SU-DHL-6 (cell line): ENCODE measurements around the gene MEDAG.

ENCODE experiments used
- H2AFZ ChIP-seq: fragments of 200-600 bp; sonication (generic); 2 replicates; pipeline ENCODE4 v1.6.1; 2014; ENCODE audit warnings: low read depth, mild to moderate bottlenecking, moderate library complexity, mixed read lengths, antibody characterized with exemption, low read length; ENCODE audit not compliant: severe bottlenecking
- H3F3A ChIP-seq: fragments of 200-600 bp; shearing (Covaris generic); 2 replicates; pipeline ENCODE4 v1.6.0; 2016; ENCODE audit warnings: antibody characterized with exemption, mild to moderate bottlenecking; ENCODE audit not compliant: insufficient read depth
- H3K27ac ChIP-seq: fragments of 200-600 bp; sonication (generic); 2 replicates; pipeline ENCODE4 v1.5.1; 2016; ENCODE audit warnings: low read depth, mild to moderate bottlenecking, low read length, moderate library complexity, mixed read lengths
- H3K27me3 ChIP-seq: fragments of 200-600 bp; sonication (generic), shearing (Covaris generic); 2 replicates; pipeline ENCODE4 v1.6.0; 2014; ENCODE audit warnings: mild to moderate bottlenecking, low read length
- H3K36me3 ChIP-seq: fragments of 200-600 bp; sonication (generic); 2 replicates; pipeline ENCODE4 v1.6.1; 2014; ENCODE audit warnings: mild to moderate bottlenecking, low read length, mixed read lengths
- H3K4me2 ChIP-seq: fragments of 300-600, 200-600 bp; shearing (Covaris generic), sonication (generic); 2 replicates; pipeline ENCODE4 v1.6.0; 2014; ENCODE audit warnings: low read length, low read depth, mild to moderate bottlenecking; ENCODE audit not compliant: poor library complexity, severe bottlenecking
- H3K4me3 ChIP-seq: fragments of 200-600 bp; sonication (generic); 2 replicates; pipeline ENCODE4 v1.5.1; 2014; ENCODE audit warnings: antibody characterized with exemption, low read length, mild to moderate bottlenecking, mixed read lengths; ENCODE audit not compliant: insufficient read depth, poor library complexity, severe bottlenecking
- H3K79me2 ChIP-seq: fragments of 200-600 bp; sonication (generic); 2 replicates; pipeline ENCODE4 v1.6.1; 2014; ENCODE audit warnings: mild to moderate bottlenecking, low read length, moderate library complexity; ENCODE audit not compliant: insufficient read depth
- H3K9ac ChIP-seq: fragments of 200-600 bp; sonication (generic); 2 replicates; pipeline ENCODE4 v1.7.0; 2014; ENCODE audit warnings: mild to moderate bottlenecking, low read length
- H3K9me2 ChIP-seq: fragments of 200-600 bp; sonication (generic); replicated peaks from 2 replicates; pipeline ENCODE4 v1.6.1; 2014; ENCODE audit warnings: low read length; ENCODE audit not compliant: insufficient read depth
- H3K9me3 ChIP-seq: fragments of 200-600 bp; sonication (generic); 2 replicates; pipeline ENCODE4 v1.6.1; 2014; ENCODE audit warnings: low read length, mixed read lengths; ENCODE audit not compliant: insufficient read depth
- H4K20me1 ChIP-seq: fragments of 200-600 bp; sonication (generic); 2 replicates; pipeline ENCODE4 v1.6.1; 2014; ENCODE audit warnings: low read depth, mild to moderate bottlenecking, antibody characterized with exemption, low read length, moderate library complexity, mixed read lengths
- EZH2phosphoT487 ChIP-seq: fragments of 200-600 bp; sonication (generic), shearing (Covaris generic); conservative IDR thresholded peaks from 2 replicates; pipeline ENCODE4 v1.6.1; 2018; ENCODE audit warnings: mild to moderate bottlenecking, antibody characterized with exemption, low read length, moderate library complexity, mixed read lengths
- TF ChIP-seq, protein P1 (sequence below): fragments of 200-600 bp; sonication (generic); IDR thresholded peaks from one replicate; pipeline ENCODE4 v1.5.1; 2017; ENCODE audit warnings: antibody characterized with exemption, mild to moderate bottlenecking, low read length, moderate library complexity; ENCODE audit not compliant: insufficient read depth, poor library complexity, severe bottlenecking

The MEDAG gene

DNA sequence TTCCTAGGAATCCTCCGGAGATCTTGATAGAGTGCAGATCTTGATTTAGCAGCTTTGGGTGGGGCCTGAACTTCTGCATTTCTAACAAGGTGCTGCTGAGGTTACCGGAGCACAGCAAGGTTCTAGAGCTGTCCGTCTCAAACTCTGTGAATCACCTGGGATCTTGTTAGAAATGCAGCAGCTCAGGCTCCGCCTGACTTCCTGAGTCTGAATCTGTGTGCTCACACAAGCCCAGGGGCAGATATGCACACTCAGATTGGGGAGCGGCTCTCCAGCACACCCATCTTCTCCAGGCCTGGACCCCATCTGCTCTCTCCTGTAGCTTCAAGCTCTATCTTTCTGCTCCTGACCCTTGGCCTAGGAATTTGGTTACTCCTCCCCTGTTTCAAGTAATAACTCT lies 22.9 kb downstream of the MEDAG start:
- no peaks in the 10 kb centered on the region for H3K27me3 ChIP-seq
- TF ChIP-seq EZH2phosphoT487 = no peak
- TF ChIP-seq, protein P1, sequence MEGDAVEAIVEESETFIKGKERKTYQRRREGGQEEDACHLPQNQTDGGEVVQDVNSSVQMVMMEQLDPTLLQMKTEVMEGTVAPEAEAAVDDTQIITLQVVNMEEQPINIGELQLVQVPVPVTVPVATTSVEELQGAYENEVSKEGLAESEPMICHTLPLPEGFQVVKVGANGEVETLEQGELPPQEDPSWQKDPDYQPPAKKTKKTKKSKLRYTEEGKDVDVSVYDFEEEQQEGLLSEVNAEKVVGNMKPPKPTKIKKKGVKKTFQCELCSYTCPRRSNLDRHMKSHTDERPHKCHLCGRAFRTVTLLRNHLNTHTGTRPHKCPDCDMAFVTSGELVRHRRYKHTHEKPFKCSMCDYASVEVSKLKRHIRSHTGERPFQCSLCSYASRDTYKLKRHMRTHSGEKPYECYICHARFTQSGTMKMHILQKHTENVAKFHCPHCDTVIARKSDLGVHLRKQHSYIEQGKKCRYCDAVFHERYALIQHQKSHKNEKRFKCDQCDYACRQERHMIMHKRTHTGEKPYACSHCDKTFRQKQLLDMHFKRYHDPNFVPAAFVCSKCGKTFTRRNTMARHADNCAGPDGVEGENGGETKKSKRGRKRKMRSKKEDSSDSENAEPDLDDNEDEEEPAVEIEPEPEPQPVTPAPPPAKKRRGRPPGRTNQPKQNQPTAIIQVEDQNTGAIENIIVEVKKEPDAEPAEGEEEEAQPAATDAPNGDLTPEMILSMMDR = no peak
- no peak overlapping the region for H3K4me2 ChIP-seq
- no peaks in the 10 kb centered on the region for H4K20me1 ChIP-seq
- H3F3A ChIP-seq = no peaks in the 10 kb centered on the region
- no peak overlapping the region for H2AFZ ChIP-seq
- no peaks in the 10 kb centered on the region for H3K9me3 ChIP-seq
- H3K27ac ChIP-seq = no peak overlapping the region
- no peaks in the 10 kb centered on the region for H3K9me2 ChIP-seq
- no peak overlapping the region for H3K9ac ChIP-seq
- H3K4me3 ChIP-seq = no peak overlapping the region
- H3K79me2 ChIP-seq = no peaks in the 10 kb centered on the region
- H3K36me3 ChIP-seq = no peaks in the 10 kb centered on the region

DNA sequence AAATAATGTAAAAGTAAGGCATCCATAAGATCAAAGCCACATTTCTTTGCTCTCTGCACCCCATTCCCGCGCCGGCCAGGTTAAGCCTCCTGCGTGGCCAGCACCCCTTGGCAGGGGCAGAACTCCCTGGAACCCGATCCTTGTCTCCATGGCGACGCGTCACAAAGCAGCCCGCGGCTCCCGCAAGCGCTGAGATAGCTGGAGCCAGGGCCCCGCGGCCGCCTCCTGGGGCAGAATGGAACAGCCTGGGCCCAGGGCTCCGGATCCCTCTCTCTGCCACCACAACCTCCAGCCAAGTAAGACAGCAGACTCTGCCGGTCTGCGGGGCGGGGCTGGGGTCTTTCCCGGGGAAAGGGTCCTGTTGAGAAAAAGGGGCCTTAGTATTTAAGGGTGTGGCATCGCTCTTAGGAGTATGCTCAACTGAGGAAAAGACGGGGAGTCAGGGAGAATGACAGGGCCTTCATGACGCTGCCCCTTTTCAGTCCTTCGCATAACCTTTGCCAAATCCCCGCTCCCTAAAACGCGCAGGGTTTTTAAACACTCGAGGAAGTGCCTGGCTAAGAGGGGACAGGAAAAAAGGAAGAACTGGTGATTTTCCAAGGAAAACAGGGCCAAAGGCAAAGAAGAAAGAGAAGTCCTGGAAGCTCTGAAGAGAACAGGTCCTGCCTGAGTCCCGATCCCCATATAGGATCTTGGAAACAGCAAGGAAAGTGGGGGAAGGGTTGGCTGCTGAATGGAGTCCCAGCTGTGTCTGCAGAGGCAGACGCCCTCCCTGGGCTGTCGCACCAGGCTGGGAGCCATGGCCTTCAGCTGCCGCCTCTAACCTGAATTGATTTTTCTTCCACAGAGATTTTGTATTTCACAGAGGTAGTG lies 26.6 kb downstream of the MEDAG start, which contains the start of gene TEX26:
TEX26 (plus strand) TSS at position 176 of the 873 bp plus-strand sequence; CDS start at position 236, 60 bp downstream.
- H3K9ac ChIP-seq = no peak within 1 kb of the TSS
- H3K4me2 ChIP-seq = no peak within 1 kb of the TSS
- H3K27me3 ChIP-seq = no peaks in the 10 kb centered on the region
- TF ChIP-seq, protein P1 = no peak
- TF ChIP-seq EZH2phosphoT487 = no peak
- H3K9me3 ChIP-seq = no peaks in the 10 kb centered on the region
- H3K9me2 ChIP-seq = no peaks in the 10 kb centered on the region
- no peaks in the 10 kb centered on the region for H4K20me1 ChIP-seq
- no peak within 1 kb of the TSS for H2AFZ ChIP-seq
- H3K79me2 ChIP-seq = no peaks in the 10 kb centered on the region
- no peaks in the 10 kb centered on the region for H3F3A ChIP-seq
- no peaks in the 10 kb centered on the region for H3K36me3 ChIP-seq
- H3K4me3 ChIP-seq = no peak within 1 kb of the TSS
- no peak within 1 kb of the TSS for H3K27ac ChIP-seq

DNA sequence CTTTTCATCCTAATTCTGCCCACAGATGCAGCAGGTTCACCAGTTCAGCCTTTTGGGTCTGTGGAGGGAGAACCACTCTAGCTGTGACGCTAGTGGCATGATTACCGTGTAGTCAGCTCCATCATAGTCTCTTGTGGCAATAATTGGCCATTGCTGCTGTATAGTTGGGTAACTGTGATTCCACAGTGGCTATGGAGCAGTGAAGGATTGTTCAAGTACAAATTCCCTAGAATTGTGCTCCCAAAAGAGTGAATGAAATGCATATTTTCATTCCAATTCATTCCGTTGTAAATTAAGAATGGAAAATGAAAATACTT lies 27.2 kb downstream of the MEDAG start:
- Histone ChIP-seq H3K27ac (no peak overlapping the region), H3K79me2 (no peaks in the 10 kb centered on the region), H3K9ac (no peak overlapping the region), H3K4me3 (no peak overlapping the region), H3K36me3 (no peaks in the 10 kb centered on the region), H3K9me2 (no peaks in the 10 kb centered on the region), H4K20me1 (no peaks in the 10 kb centered on the region), H3K4me2 (no peak overlapping the region), H3F3A (no peaks in the 10 kb centered on the region), H3K27me3 (no peaks in the 10 kb centered on the region), H3K9me3 (no peaks in the 10 kb centered on the region), H2AFZ (no peak overlapping the region)
- TF ChIP-seq, protein P1 = no peak
- TF ChIP-seq EZH2phosphoT487 = no peak
